GM23248 (cell line): ENCODE measurements around the gene FKBP8. TPM values are rescaled to one million over a fixed set of nuclear protein-coding genes. Genes with fewer than 3 reads are reported as not detected.

ENCODE experiments used
- DNase-seq: peaks from one replicate; pipeline ENCODE4 v3.0.0-alpha.2; 2015
- H2AFZ ChIP-seq: fragments of 200-600 bp; sonication (generic); 2 replicates; pipeline ENCODE4 v1.6.1; 2016; ENCODE audit warnings: antibody characterized with exemption
- H3F3A ChIP-seq: fragments of 200-600 bp; sonication (generic); 2 replicates; pipeline ENCODE4 v1.6.1; 2016; ENCODE audit warnings: mild to moderate bottlenecking, antibody characterized with exemption, mixed run types; ENCODE audit not compliant: insufficient read depth
- H3K27ac ChIP-seq: fragments of 200-600 bp; sonication (generic); 2 replicates; pipeline ENCODE4 v1.5.1; 2016; ENCODE audit warnings: mild to moderate bottlenecking
- H3K27me3 ChIP-seq: fragments of 200-600 bp; sonication (generic); replicated peaks from 2 replicates; pipeline ENCODE4 v1.6.1; 2016; ENCODE audit warnings: mild to moderate bottlenecking; ENCODE audit not compliant: insufficient read depth
- H3K36me3 ChIP-seq: fragments of 200-600 bp; sonication (generic); 2 replicates; pipeline ENCODE4 v1.6.1; 2016; ENCODE audit warnings: low read depth, mild to moderate bottlenecking
- H3K4me1 ChIP-seq: fragments of 200-600 bp; sonication (generic); 2 replicates; pipeline ENCODE4 v1.6.1; 2016; ENCODE audit warnings: mild to moderate bottlenecking; ENCODE audit not compliant: insufficient read depth
- H3K4me2 ChIP-seq: fragments of 200-600 bp; sonication (generic); one replicate; pipeline ENCODE4 v1.6.1; 2016; ENCODE audit warnings: mild to moderate bottlenecking; ENCODE audit not compliant: unreplicated experiment
- H3K4me3 ChIP-seq: fragments of 200-600 bp; sonication (generic); 2 replicates; pipeline ENCODE4 v1.5.1; 2016; ENCODE audit warnings: mild to moderate bottlenecking
- H3K79me2 ChIP-seq: fragments of 200-600 bp; sonication (generic); 2 replicates; pipeline ENCODE4 v1.6.1; 2016; ENCODE audit warnings: mild to moderate bottlenecking; ENCODE audit not compliant: insufficient read depth
- H3K9ac ChIP-seq: fragments of 200-600 bp; sonication (generic); 2 replicates; pipeline ENCODE4 v1.6.1; 2016; ENCODE audit warnings: mild to moderate bottlenecking
- H3K9me2 ChIP-seq: fragments of 200-600 bp; sonication (generic); 2 replicates; pipeline ENCODE4 v1.6.1; 2016; ENCODE audit warnings: mixed run types, mild to moderate bottlenecking, moderate library complexity; ENCODE audit not compliant: insufficient read depth
- H3K9me3 ChIP-seq: fragments of 200-600 bp; sonication (generic); one replicate; pipeline ENCODE4 v1.6.1; 2017; ENCODE audit warnings: low read depth
- H4K20me1 ChIP-seq: fragments of 200-600 bp; sonication (generic); 2 replicates; pipeline ENCODE4 v1.6.0; 2016; ENCODE audit not compliant: insufficient read depth
- EZH2 ChIP-seq: fragments of 200-600 bp; sonication (generic); IDR thresholded peaks from 2 replicates; pipeline ENCODE4 v1.6.1; 2018; ENCODE audit warnings: antibody characterized with exemption, mild to moderate bottlenecking; ENCODE audit not compliant: insufficient read depth, poor library complexity, severe bottlenecking
- EZH2phosphoT487 ChIP-seq: fragments of 200-600 bp; sonication (generic); IDR thresholded peaks from 2 replicates; pipeline ENCODE4 v1.6.1; 2018; ENCODE audit warnings: antibody characterized with exemption, moderate library complexity, mild to moderate bottlenecking, low read depth; ENCODE audit not compliant: insufficient read depth
- WGBS, 2 experiments: methylation state at CpG; one replicate each; pipeline ENCODE4 v1.1.6; 2015 to 2017; ENCODE audit warnings: low lambda C conversion rate in 2 of 2, low coverage in 1 of 2; ENCODE audit errors: missing lambda C conversion rate in 2 of 2; 5-methylcytosine and 5-hydroxymethylcytosine counted together
- in situ Hi-C: fragments of 300-500 bp; cut with MboI; formaldehyde crosslinking; loops from 2 replicates; pipeline ENCODE4 v1.15.0; 2020
- polyA plus RNA-seq: library from polyadenylated mRNA; unstranded; fragments of >200 nt; fragmentation: Nextera tagmentation; extraction: Ambion mirVana; gene quantifications from 2 replicates; pipeline ENCODE4 v1.2.1, GENCODE V29; 2016
- total RNA-seq: library from RNA; depleted of rRNA; stranded (reverse); fragments of >200 nt; shearing (Covaris generic); gene quantifications from 2 replicates; pipeline ENCODE4 v1.2.3, GENCODE V29; 2014

Gene FKBP8
- total and polyA plus RNA-seq, 2 experiments from 2014 or later: 195 to 466 TPM

DNA sequence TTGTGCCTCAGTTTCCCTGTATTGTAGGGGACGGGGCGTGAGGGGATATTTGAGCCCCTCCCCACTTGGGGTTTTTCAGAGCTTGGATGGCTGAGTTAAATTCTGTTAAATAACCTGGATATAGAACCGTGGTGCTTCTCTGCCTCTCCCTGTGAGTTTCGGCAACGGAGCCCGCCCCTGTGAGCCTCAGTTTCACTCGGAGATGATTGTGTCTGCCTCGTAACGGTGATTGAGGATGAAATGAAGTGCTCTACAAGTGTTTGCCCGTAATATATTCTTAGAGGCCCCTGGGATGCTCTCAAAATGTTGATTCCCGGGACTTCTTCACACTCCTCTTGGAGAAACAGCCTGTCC, 14.8 kb upstream of the FKBP8 start:
- no peaks in the 10 kb centered on the region for H4K20me1 ChIP-seq
- H3K4me1 ChIP-seq: peaks cover 12% of the 10 kb centered on the region
- H2AFZ ChIP-seq: peak overlapping the region; percentile 75
- no peaks in the 10 kb centered on the region for H3K9me2 ChIP-seq
- H3K36me3 ChIP-seq: no peaks in the 10 kb centered on the region
- peak; percentile 40 for DNase-seq
- TF ChIP-seq EZH2phosphoT487 (no peak), EZH2 (no peak)
- H3K4me3 ChIP-seq: peak overlapping the region; percentile 89
- no peaks in the 10 kb centered on the region for H3K27me3 ChIP-seq
- peak overlapping the region; percentile 90 for H3K4me2 ChIP-seq
- peaks cover 50% of the 10 kb centered on the region for H3K79me2 ChIP-seq
- H3K9me3 ChIP-seq: no peaks in the 10 kb centered on the region
- H3F3A ChIP-seq: 0 out of 2 replicates have a peak, but pooled peaks cover 6% of the 10 kb centered on the region
- peak overlapping the region; percentile 92 for H3K9ac ChIP-seq
- in situ Hi-C loops: no loop called here
- 1 to 2% methylated on average over 11 of the region's 11 CpGs for WGBS, 2 experiments
- peak overlapping the region; percentile 63 for H3K27ac ChIP-seq

DNA sequence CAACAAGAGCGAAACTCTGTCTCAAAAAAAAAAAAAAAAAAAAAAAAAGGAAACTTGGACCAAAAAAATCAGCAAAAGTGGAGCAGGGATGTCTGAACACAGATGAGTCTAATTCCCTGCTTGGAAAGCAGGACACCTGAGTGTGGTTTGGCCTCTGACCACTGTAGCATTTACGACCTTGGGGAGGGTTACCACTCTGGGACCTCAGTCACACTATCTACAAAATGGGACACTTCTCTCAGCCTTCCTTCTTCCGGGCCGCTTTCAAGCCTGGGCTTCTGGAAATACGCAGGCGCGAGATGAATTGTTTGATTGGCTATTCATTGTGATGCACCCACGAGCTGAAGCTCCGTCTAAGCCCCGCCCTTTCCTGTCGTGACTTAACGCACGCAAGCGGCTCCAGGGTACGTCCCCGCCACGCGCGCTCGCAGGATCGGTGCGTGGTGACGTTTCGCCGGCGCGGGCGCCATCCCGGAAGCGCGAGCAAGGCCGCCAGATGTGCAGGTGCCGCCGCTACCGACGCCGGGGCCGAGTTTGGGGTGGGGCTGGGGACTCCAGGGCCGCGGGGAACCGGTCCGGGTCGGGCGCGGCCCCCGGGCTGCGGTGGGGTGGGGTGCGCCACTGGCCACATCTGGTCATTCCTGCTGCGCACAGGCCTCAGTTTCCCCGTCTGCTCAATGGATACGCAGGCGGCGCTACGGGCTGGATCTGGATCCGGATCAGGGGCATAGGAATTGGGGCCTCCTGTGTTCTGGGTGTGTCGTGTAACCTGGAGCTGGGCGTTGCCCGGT, 14.2 kb upstream of the FKBP8 start, which contains the start of gene KXD1:
KXD1 (plus strand) TSS at position 460 of the 791 bp plus-strand sequence. CDS start 4,187 bp downstream, outside the sequence.
- H3K4me3 ChIP-seq: peak within 1 kb of the TSS; percentile 89
- peak within 1 kb of the TSS; percentile 75 for H2AFZ ChIP-seq
- peaks cover 48% of the 10 kb centered on the region for H3K79me2 ChIP-seq
- TF ChIP-seq EZH2phosphoT487 (no peak), EZH2 (no peak)
- no peaks in the 10 kb centered on the region for H3K9me3 ChIP-seq
- H3K27ac ChIP-seq: peak within 1 kb of the TSS; percentile 63
- in situ Hi-C loops: no loop called here
- H3K27me3 ChIP-seq: no peaks in the 10 kb centered on the region
- WGBS, 2 experiments: 2% methylated on average over 36 to 56 of the region's 58 CpGs
- no peaks in the 10 kb centered on the region for H3K9me2 ChIP-seq
- H3F3A ChIP-seq: 0 out of 2 replicates have a peak, but pooled peaks cover 6% of the 10 kb centered on the region
- DNase-seq: peak; percentile 100
- peak within 1 kb of the TSS; percentile 90 for H3K4me2 ChIP-seq
- H3K36me3 ChIP-seq: no peaks in the 10 kb centered on the region
- H4K20me1 ChIP-seq: no peaks in the 10 kb centered on the region
- H3K4me1 ChIP-seq: peaks cover 12% of the 10 kb centered on the region
- peak within 1 kb of the TSS; percentile 92 for H3K9ac ChIP-seq

DNA sequence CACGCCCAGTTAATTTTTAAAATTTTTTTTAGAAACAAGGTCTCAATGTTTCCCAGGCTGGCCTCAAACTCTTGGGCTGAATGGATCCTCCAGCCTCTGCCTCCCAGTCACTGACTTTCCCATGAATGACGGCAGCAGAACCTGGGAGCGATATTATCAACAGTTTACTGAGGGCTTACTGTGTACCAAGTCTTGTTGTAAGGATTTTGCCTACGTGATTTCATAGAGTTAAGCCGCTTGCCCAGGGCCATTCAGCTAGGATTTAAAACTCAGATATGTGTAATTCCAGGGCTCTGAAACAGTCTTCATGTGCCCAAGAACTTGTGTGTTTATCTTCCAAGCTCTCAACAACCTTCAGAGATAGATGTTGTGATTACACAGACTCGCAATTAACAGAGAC, 8.3 kb upstream of the FKBP8 start:
- H4K20me1 ChIP-seq: no peaks in the 10 kb centered on the region
- in situ Hi-C loops: no loop called here
- TF ChIP-seq EZH2 (no peak), EZH2phosphoT487 (no peak)
- H3K36me3 ChIP-seq: no peaks in the 10 kb centered on the region
- no peaks in the 10 kb centered on the region for H3K9me3 ChIP-seq
- H3K79me2 ChIP-seq: no peaks in the 10 kb centered on the region
- no peaks in the 10 kb centered on the region for H3K4me1 ChIP-seq
- H3K9me2 ChIP-seq: no peaks in the 10 kb centered on the region
- no peak for DNase-seq
- H3K4me3 ChIP-seq: no peak overlapping the region
- 0 out of 2 replicates have a peak overlapping the region, but pooled peaks have one; percentile 19 for H2AFZ ChIP-seq
- H3K9ac ChIP-seq: no peak overlapping the region
- no peaks in the 10 kb centered on the region for H3K27me3 ChIP-seq
- WGBS, 2 experiments: 70 to 74% methylated on average over 6 of the region's 6 CpGs
- no peak overlapping the region for H3K27ac ChIP-seq
- H3F3A ChIP-seq: no peaks in the 10 kb centered on the region
- H3K4me2 ChIP-seq: no peak overlapping the region

DNA sequence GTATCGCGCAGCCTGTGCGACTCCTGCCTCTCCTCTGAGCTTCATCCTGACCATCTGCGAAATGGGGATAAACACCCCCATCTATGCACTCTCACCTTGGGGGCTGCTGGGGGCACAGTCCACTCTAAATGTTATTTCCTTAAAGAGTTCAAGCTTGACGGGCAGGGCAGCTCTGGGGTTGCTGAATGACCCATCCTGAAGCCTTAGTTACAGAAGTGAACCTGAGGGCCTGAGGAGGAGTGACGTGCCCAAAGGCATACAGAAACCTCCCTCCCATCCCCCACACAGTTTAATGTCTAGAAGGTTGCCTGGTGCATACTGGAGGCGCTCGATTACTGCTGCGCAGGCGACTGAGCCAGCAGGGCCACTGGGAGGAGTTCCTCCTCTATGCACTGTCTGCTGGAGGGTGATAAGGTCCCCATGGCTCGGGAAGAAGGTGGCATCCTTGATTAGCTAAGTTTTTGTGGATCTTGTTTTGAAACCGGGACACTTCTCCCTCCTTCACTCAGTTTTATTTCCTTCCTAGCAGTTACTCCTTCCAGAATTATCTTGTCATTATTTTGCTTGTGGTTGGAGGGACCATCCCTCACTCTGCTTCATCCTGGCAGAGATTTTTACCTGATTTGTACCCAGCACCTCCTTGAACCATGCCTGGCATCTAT, 572 bp upstream of the FKBP8 start:
- H3K36me3 ChIP-seq: no peaks in the 10 kb centered on the region; the same call in 1 of the 2 replicates
- peaks cover 31% of the 10 kb centered on the region for H3K79me2 ChIP-seq
- H3K4me3 ChIP-seq: peak overlapping the region; percentile 62
- H3K9me3 ChIP-seq: no peaks in the 10 kb centered on the region
- 0 out of 2 replicates have a peak, but pooled peaks cover 8% of the 10 kb centered on the region for H3F3A ChIP-seq
- peak overlapping the region; percentile 72 for H3K4me2 ChIP-seq
- 4% methylated on average over 12 of the region's 12 CpGs for WGBS, 2 experiments
- H4K20me1 ChIP-seq: no peaks in the 10 kb centered on the region
- peaks cover 16% of the 10 kb centered on the region for H3K4me1 ChIP-seq
- no peaks in the 10 kb centered on the region for H3K27me3 ChIP-seq
- TF ChIP-seq EZH2 (no peak), EZH2phosphoT487 (no peak)
- in situ Hi-C loops: no loop called here
- H3K27ac ChIP-seq: peak overlapping the region; percentile 28; the same call in 1 of the 2 replicates
- H3K9ac ChIP-seq: peak overlapping the region; percentile 45
- H2AFZ ChIP-seq: peak overlapping the region; percentile 86
- no peaks in the 10 kb centered on the region for H3K9me2 ChIP-seq
- DNase-seq: peak; percentile 90
